ENCODE data around the gene RNU2-63P. TPM values are rescaled to one million over a fixed set of nuclear protein-coding genes. Genes with fewer than 3 reads are reported as not detected.

RNU2-63P gene
- total RNA-seq, 2 donors from 2014 or later, result not detected

- Histone ChIP-seq H3K9me3 (no peaks in the 10 kb centered on the region), H3K27ac (no peak overlapping the region), H3K27me3 (no peaks in the 10 kb centered on the region), H3K4me1 (peaks cover 0 to 3% of the 10 kb centered on the region in 2 donors), H3K36me3 (peaks cover 33% of the 10 kb centered on the region), H3K4me3 (no peak overlapping the region)
- no peak for TF ChIP-seq CTCF (IDR thresholded peaks at IDR 0.05)
- no peak for DNase-seq (ENCODE audit: low spot score)
Observed at GRCh38 chr2:88036606-88037005, 20.3 kb upstream of the RNU2-63P start.

- Histone ChIP-seq H3K27me3 (no peaks in the 10 kb centered on the region), H3K36me3 (peaks cover 33% of the 10 kb centered on the region), H3K4me3 (no peak overlapping the region), H3K9me3 (no peaks in the 10 kb centered on the region), H3K27ac (no peak overlapping the region), H3K4me1 (peaks cover 0 to 3% of the 10 kb centered on the region in 2 donors)
- DNase-seq (ENCODE audit: low spot score), result no peak
- no peak for TF ChIP-seq CTCF (IDR thresholded peaks at IDR 0.05)
Observed at GRCh38 chr2:88036182-88036581, 19.8 kb upstream of the RNU2-63P start.

- no peak overlapping the region for H3K27ac ChIP-seq
- H3K9me3 ChIP-seq, result no peaks in the 10 kb centered on the region
- H3K4me1 ChIP-seq, result no peaks in the 10 kb centered on the region
- TF ChIP-seq CTCF (IDR thresholded peaks at IDR 0.05), result no peak
- no peak overlapping the region for H3K4me3 ChIP-seq
- no peaks in the 10 kb centered on the region for H3K27me3 ChIP-seq
- peaks cover 60% of the 10 kb centered on the region for H3K36me3 ChIP-seq
- DNase-seq (ENCODE audit: low spot score), result no peak
Observed at GRCh38 chr2:88032070-88032702, 15.8 kb upstream of the RNU2-63P start.

- no peaks in the 10 kb centered on the region for H3K4me1 ChIP-seq
- H3K36me3 ChIP-seq, result peaks cover 50% of the 10 kb centered on the region
- H3K27ac ChIP-seq, result no peak overlapping the region
- no peak overlapping the region for H3K4me3 ChIP-seq
- DNase-seq (ENCODE audit: low spot score), result no peak
- no peaks in the 10 kb centered on the region for H3K27me3 ChIP-seq
- TF ChIP-seq CTCF (IDR thresholded peaks at IDR 0.05), result no peak
- no peaks in the 10 kb centered on the region for H3K9me3 ChIP-seq
Observed at GRCh38 chr2:88028931-88029330, 12.6 kb upstream of the RNU2-63P start.

GRCh38 chr2:88027697-88028389, 11.5 kb upstream of the RNU2-63P start:
- Histone ChIP-seq H3K4me3 (no peak overlapping the region), H3K4me1 (no peaks in the 10 kb centered on the region), H3K27ac (no peak overlapping the region), H3K36me3 (peaks cover 40% of the 10 kb centered on the region), H3K9me3 (no peaks in the 10 kb centered on the region), H3K27me3 (no peaks in the 10 kb centered on the region)
- TF ChIP-seq CTCF (IDR thresholded peaks at IDR 0.05), result no peak
- no peak for DNase-seq (ENCODE audit: low spot score)
